Measurements from ENCODE around the gene TMEM213. TPM values are rescaled to one million over a fixed set of nuclear protein-coding genes. Genes with fewer than 3 reads are reported as not detected.

The TMEM213 gene
- total RNA-seq, 3 donors from 2014 or later (not counting 1 experiment from before 2014, with no cell fraction given), result not detected

- peaks cover 6% of the 10 kb centered on the region for H3K9me3 ChIP-seq (ENCODE audit: control insufficient read depth, insufficient read depth, low read length)
- intact Hi-C loops (cut with micrococcal nuclease), result no loop called here
- H3K9me3 Mint-ChIP-seq, result peaks cover 2 to 12% of the 10 kb centered on the region in 2 donors
These were observed 63.3 kb downstream of the TMEM213 start for GRCh38 chr7:138861051-138861450.

GRCh38 chr7:138863931-138864330, 66.1 kb downstream of the TMEM213 start:
- Mint-ChIP-seq H3K27ac (no peak overlapping the region), H3K9me3 (no peaks in the 10 kb centered on the region), H3K36me3 (no peaks in the 10 kb centered on the region), H3K4me1 (peaks cover 0 to 5% of the 10 kb centered on the region in 2 donors), H3K27me3 (ENCODE audit: low read depth in 2 of 2) (peaks cover 2 to 6% of the 10 kb centered on the region in 2 donors), H3K4me3 (no peak overlapping the region)
- TF ChIP-seq CTCF (IDR thresholded peaks at IDR 0.05), result no peak
- H3K27me3 ChIP-seq (ENCODE audit: control insufficient read depth, insufficient read depth, low read length), result no peaks in the 10 kb centered on the region
- DNase-seq (no peak), ATAC-seq (no peak)
- H3K36me3 ChIP-seq (ENCODE audit: control insufficient read depth, insufficient read depth, low read length), result no peaks in the 10 kb centered on the region
- no peak overlapping the region for H3K4me3 ChIP-seq (ENCODE audit: low read length)
- intact Hi-C loops (cut with micrococcal nuclease), result no loop called here
- H3K9me3 ChIP-seq (ENCODE audit: control insufficient read depth, insufficient read depth, low read length), result no peaks in the 10 kb centered on the region
- H3K27ac ChIP-seq (ENCODE audit: low read length), result no peak overlapping the region
- WGBS (ENCODE audit: insufficient coverage), result 92% methylated on average over 9 of the region's 9 CpGs
- no peaks in the 10 kb centered on the region for H3K4me1 ChIP-seq (ENCODE audit: control insufficient read depth, insufficient read depth, low read length)

More at GRCh38 chr7:138861051-138861450, 63.3 kb downstream of the TMEM213 start:
- no peak for DNase-seq
- no peaks in the 10 kb centered on the region for H3K4me1 ChIP-seq (ENCODE audit: control insufficient read depth, insufficient read depth, low read length)
- H3K4me1 Mint-ChIP-seq, result peaks cover 0 to 5% of the 10 kb centered on the region in 2 donors
- H3K27me3 ChIP-seq (ENCODE audit: control insufficient read depth, insufficient read depth, low read length), result no peaks in the 10 kb centered on the region
- no peak for ATAC-seq
- H3K27ac ChIP-seq (ENCODE audit: low read length), result no peak overlapping the region
- H3K27me3 Mint-ChIP-seq (ENCODE audit: low read depth in 2 of 2), result peaks cover 3 to 6% of the 10 kb centered on the region in 2 donors
- H3K36me3 ChIP-seq (ENCODE audit: control insufficient read depth, insufficient read depth, low read length), result no peaks in the 10 kb centered on the region
- no peak overlapping the region for H3K27ac Mint-ChIP-seq
- H3K4me3 ChIP-seq (ENCODE audit: low read length), result no peak overlapping the region
- H3K4me3 Mint-ChIP-seq, result no peak overlapping the region
- no peaks in the 10 kb centered on the region for H3K36me3 Mint-ChIP-seq
- no peak for TF ChIP-seq CTCF (IDR thresholded peaks at IDR 0.05)
- WGBS (ENCODE audit: insufficient coverage), result 96% methylated on average over 16 of the region's 16 CpGs

- H3K4me3 Mint-ChIP-seq, result no peak overlapping the region
- H3K4me1 Mint-ChIP-seq, result peaks cover 0 to 5% of the 10 kb centered on the region in 2 donors
- 89% methylated on average over 3 of the region's 3 CpGs for WGBS (ENCODE audit: insufficient coverage)
These were observed 66.9 kb downstream of the TMEM213 start for GRCh38 chr7:138864667-138865066.

More at GRCh38 chr7:138864667-138865066, 66.9 kb downstream of the TMEM213 start:
- no peaks in the 10 kb centered on the region for H3K36me3 Mint-ChIP-seq
- Histone ChIP-seq H3K4me1 (ENCODE audit: control insufficient read depth, insufficient read depth, low read length) (no peaks in the 10 kb centered on the region), H3K4me3 (ENCODE audit: low read length) (no peak overlapping the region), H3K27me3 (ENCODE audit: control insufficient read depth, insufficient read depth, low read length) (no peaks in the 10 kb centered on the region), H3K27ac (ENCODE audit: low read length) (no peak overlapping the region), H3K9me3 (ENCODE audit: control insufficient read depth, insufficient read depth, low read length) (no peaks in the 10 kb centered on the region), H3K36me3 (ENCODE audit: control insufficient read depth, insufficient read depth, low read length) (no peaks in the 10 kb centered on the region)
- TF ChIP-seq CTCF (IDR thresholded peaks at IDR 0.05), result no peak
- peaks cover 2 to 3% of the 10 kb centered on the region in 2 donors for H3K27me3 Mint-ChIP-seq (ENCODE audit: low read depth in 2 of 2)
- H3K9me3 Mint-ChIP-seq, result no peaks in the 10 kb centered on the region
- no peak for ATAC-seq
- no peak overlapping the region for H3K27ac Mint-ChIP-seq
- intact Hi-C loops (cut with micrococcal nuclease), result no loop called here
- DNase-seq, result no peak

Measured in natural killer cell (primary cell).